GM10248 (cell line): ENCODE results near the gene L1CAM.

Source experiments
- CTCF ChIA-PET: fragments of 300-600 bp; sonication (Branson Sonifier 250); formaldehyde crosslinking; extraction: SDS; loops from one replicate; lab custom pipeline; 2021; ENCODE audit warnings: antibody characterized with exemption; lab: Yijun Ruan, JAX
- POLR2A ChIA-PET: fragments of 350-650 bp; sonication (Branson Sonifier 250); formaldehyde crosslinking; extraction: SDS; loops from one replicate; lab custom pipeline; 2020; ENCODE audit warnings: antibody characterized with exemption; lab: Yijun Ruan, JAX
- DNase-seq: peaks from one replicate; pipeline ENCODE4 v3.0.0; 2012; ENCODE audit errors: extremely low spot score
- TF ChIP-seq, protein P1 (sequence below): IDR thresholded peaks from 2 replicates; pipeline ENCODE4 v1.5.1; 2012; ENCODE audit warnings: mild to moderate bottlenecking, low read depth; ENCODE audit errors: extremely low read depth, missing control alignments, control extremely low read depth

The L1CAM gene

GRCh38 chrX:153881281-153881680 is 4.7 kb downstream of the L1CAM start:
- TF ChIP-seq, protein P1, sequence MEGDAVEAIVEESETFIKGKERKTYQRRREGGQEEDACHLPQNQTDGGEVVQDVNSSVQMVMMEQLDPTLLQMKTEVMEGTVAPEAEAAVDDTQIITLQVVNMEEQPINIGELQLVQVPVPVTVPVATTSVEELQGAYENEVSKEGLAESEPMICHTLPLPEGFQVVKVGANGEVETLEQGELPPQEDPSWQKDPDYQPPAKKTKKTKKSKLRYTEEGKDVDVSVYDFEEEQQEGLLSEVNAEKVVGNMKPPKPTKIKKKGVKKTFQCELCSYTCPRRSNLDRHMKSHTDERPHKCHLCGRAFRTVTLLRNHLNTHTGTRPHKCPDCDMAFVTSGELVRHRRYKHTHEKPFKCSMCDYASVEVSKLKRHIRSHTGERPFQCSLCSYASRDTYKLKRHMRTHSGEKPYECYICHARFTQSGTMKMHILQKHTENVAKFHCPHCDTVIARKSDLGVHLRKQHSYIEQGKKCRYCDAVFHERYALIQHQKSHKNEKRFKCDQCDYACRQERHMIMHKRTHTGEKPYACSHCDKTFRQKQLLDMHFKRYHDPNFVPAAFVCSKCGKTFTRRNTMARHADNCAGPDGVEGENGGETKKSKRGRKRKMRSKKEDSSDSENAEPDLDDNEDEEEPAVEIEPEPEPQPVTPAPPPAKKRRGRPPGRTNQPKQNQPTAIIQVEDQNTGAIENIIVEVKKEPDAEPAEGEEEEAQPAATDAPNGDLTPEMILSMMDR = no peak
- ChIA-PET CTCF (no interaction called here), POLR2A (no interaction called here)
- DNase-seq = no peak

DNA sequence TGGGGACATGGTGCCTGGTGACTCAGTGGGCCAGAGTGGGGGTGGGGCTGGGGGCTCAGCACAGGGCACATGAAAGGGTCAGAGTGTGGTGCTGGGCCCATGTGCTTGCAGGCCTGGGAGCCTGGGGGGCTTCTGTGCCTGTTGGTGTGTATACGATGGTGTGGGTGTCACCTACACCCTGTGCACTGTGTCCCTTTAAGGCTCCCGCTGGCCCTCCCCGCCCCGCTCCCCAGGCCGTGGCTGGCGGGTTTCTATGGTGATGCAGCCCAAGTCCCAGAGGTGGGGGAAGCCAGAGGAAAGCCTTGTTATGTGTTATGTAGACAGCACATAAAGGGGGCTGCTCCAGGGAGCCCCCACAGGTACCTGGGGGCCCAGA is 5.5 kb downstream of the L1CAM start:
- POLR2A ChIA-PET = no interaction called here
- CTCF ChIA-PET = no interaction called here
- no peak for DNase-seq
- TF ChIP-seq, protein P1 = no peak

DNA sequence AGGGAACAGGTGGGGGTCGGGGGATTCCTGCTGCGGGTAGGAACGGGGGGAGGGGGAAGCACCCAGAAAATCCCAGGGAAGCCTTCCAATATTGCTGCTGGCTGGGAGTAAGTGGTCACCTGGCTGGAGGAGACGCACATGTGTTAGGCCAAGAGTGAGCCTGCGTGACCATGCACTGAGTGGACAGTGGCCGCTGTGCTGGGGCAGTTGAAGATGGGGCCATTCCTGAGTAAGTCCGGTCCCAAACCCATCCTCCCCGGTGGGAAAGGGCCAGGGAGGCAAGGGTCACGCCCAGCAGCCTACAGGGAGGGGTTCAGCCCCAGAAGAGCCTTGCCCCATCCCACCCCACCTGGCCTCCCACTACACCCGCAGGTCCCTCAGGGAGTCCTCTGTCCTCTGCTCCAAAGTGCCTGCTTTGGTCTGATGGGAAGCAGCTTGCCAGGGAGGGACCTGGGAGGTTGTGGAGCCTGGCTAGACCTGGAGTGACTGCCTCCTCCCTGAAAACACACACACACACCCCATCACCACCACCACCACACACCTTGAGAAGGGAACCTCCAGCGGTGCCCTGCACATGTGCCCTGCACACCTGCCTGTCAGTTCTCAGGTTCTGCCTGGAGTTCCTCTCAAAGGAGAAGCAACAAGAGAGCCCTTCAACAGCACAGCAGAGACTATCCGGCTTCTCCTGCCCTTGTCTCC is 6.1 kb downstream of the L1CAM start:
- DNase-seq = no peak
- ChIA-PET CTCF (no interaction called here), POLR2A (no interaction called here)
- TF ChIP-seq, protein P1 = no peak

GRCh38 chrX:153878969-153879653 is 6.9 kb downstream of the L1CAM start:
- TF ChIP-seq, protein P1 = no peak
- CTCF ChIA-PET = interaction anchor here (1.4 to 1.7 kb wide), 3 partner anchors 10 to 217 kb away, joined by 3 to 6 read pairs (median 3); no protein-coding TSS in a partner anchor
- POLR2A ChIA-PET = no interaction called here
- DNase-seq = peak; percentile 52

DNA sequence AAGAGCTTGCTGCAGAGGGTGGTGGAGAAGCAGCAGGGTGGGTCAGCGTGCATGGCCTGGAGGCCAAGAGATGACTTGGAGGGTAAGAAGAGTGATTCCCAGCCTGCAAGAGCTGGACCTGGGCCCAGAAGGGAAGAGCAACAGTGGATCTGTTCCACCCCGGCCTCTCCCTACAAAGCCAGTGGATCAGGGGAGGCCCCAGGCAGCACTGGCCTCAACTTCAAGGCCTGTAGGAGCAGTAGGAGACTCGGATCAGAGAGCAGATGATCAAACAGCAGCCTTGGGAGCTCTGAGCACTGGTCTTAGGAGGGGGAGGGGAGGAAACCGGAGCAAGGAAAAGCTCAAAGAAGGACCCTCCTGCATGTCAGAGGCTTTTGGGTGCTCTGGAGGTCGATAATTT is 7.6 kb downstream of the L1CAM start:
- no peak for DNase-seq
- POLR2A ChIA-PET = no interaction called here
- TF ChIP-seq, protein P1 = no peak
- CTCF ChIA-PET = interaction anchor here (1.4 to 1.7 kb wide), 3 partner anchors 11 to 216 kb away, joined by 3 to 6 read pairs (median 3); no protein-coding TSS in a partner anchor

DNA sequence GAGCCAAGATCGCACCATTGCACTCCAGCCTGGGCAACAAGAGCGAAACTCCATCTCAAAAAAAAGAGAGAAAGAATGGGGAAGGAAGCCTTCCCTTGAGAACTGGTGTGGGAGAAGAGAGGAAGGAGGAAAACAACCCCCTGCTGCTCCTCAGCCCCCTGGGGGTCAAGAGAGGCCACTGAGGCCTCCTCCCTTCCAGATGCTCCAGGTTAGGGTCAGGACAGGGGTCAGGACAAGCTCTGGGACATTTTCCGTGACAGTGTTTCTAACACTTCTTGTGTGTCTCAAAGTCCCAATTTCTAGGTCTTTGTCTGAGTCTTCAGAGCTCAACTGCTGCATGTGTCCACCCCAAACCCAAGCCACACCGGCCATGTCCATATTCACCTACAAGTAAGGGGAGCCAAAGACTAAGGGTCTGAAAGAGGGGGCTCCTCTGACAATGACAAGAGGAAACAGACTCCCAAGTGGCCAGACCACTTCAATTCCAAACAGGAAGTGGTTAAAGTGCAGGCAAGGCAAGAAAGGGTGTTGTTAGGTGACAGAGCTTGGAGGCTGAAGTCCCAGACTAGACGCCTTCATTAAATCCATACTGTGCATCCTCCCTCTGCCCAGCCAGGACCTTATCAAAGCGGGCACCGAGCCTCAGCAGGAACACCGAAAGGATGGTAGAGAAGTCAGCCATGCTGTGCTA is 8.3 kb downstream of the L1CAM start:
- no peak for DNase-seq
- POLR2A ChIA-PET = no interaction called here
- TF ChIP-seq, protein P1 = no peak
- CTCF ChIA-PET = interaction anchor here (1.4 to 1.7 kb wide), 3 partner anchors 11 to 216 kb away, joined by 3 to 6 read pairs (median 3); no protein-coding TSS in a partner anchor
